Measurements from ENCODE around the gene CYBRD1.
A peak's percentile ranks its signal among the peaks of the same experiment; 100 is the strongest.

Gene CYBRD1, protein sequence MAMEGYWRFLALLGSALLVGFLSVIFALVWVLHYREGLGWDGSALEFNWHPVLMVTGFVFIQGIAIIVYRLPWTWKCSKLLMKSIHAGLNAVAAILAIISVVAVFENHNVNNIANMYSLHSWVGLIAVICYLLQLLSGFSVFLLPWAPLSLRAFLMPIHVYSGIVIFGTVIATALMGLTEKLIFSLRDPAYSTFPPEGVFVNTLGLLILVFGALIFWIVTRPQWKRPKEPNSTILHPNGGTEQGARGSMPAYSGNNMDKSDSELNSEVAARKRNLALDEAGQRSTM

DNA sequence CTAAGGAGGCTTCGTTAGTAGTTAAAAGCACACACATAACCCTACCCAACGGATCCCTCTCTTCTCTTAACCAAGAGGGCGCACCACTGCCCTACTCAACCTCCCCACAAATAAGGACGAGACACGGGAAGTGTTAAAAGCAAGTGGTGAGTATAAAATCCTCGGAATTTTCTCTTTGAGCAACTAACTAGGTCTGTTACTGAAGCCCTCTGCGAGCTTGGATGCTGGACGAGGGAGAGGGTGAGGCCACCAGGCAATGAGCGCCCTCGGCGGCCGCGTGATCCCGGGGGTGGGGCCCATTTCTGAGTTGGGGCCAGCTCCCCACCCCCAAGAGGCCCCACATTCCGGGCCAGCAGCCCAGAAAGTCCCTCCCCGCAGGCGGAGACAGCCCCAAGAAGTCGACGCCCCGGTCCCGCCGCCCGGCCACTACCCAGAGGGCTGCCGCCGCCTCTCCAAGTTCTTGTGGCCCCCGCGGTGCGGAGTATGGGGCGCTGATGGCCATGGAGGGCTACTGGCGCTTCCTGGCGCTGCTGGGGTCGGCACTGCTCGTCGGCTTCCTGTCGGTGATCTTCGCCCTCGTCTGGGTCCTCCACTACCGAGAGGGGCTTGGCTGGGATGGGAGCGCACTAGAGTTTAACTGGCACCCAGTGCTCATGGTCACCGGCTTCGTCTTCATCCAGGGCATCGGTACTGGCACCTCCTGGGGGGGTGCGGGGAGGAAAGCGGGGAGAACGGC, at the start of gene CYBRD1:
TSS of gene CYBRD1 (plus strand) at position 423 of the 736 bp plus-strand sequence. CDS start at position 495, 72 bp downstream.
- no peaks in the 10 kb centered on the region for H3K9me3 Mint-ChIP-seq
- no peak for TF ChIP-seq CTCF (IDR thresholded peaks at IDR 0.05; ENCODE audit: unreplicated experiment in 3 of 3)
- no peaks in the 10 kb centered on the region for H3K36me3 Mint-ChIP-seq (ENCODE audit: low read depth)
- peak within 1 kb of the TSS; percentile 95 to 100 (median 96) for H3K27ac Mint-ChIP-seq
- peaks cover 45% of the 10 kb centered on the region for H3K4me1 Mint-ChIP-seq
- peak within 1 kb of the TSS; percentile 93 to 98 (median 94) for H3K4me3 Mint-ChIP-seq
- H3K27me3 Mint-ChIP-seq (ENCODE audit: low read depth): peaks cover 9% of the 10 kb centered on the region

DNA sequence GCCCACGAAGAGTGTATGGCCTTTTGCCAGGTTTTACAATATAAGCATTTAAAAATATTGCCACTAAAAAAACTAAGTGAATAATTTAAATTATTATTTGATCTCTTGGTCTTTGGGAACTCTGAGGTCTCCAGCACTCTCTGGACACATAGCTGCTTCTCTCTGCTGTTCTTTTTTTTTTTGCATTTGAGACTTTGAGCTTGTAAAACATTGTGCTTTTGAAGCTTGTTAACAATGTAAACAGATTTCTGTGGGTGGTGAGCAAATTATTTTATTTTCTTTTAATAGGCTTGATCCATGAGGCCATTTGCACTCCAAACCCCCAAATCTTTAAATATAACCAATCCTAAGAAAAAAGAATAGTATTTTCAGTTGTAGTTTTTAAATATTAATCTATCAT, 46.3 kb upstream of the CYBRD1 start:
- H3K4me3 Mint-ChIP-seq: no peak overlapping the region
- H3K9me3 Mint-ChIP-seq: no peaks in the 10 kb centered on the region
- no peak for TF ChIP-seq CTCF (IDR thresholded peaks at IDR 0.05; ENCODE audit: unreplicated experiment in 3 of 3)
- H3K4me1 Mint-ChIP-seq: peaks cover 5% of the 10 kb centered on the region
- no peak overlapping the region for H3K27ac Mint-ChIP-seq
- peaks cover 43% of the 10 kb centered on the region for H3K36me3 Mint-ChIP-seq (ENCODE audit: low read depth)
- H3K27me3 Mint-ChIP-seq (ENCODE audit: low read depth): no peaks in the 10 kb centered on the region

DNA sequence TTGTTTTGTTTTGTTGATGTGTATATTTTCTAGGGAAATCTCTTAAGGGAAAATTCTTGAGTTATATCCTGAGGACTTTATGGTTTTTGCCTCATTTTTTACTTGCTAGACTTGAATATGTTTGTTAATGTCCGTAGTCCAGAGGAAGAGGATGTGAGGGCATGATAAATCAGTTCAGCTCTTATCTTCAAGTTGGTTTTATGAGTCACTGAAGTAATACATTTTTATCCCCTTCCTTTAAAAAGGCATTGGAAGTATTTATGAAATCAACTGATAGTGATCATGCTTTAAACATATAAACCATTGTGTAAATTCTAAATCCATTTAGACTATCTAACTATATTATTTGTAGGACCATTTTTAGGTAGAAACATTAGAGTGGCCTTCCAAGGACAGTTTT, 43.9 kb upstream of the CYBRD1 start:
- Mint-ChIP-seq H3K27ac (no peak overlapping the region), H3K4me1 (peaks cover 27% of the 10 kb centered on the region), H3K9me3 (no peaks in the 10 kb centered on the region), H3K27me3 (ENCODE audit: low read depth) (no peaks in the 10 kb centered on the region), H3K36me3 (ENCODE audit: low read depth) (peaks cover 36% of the 10 kb centered on the region), H3K4me3 (no peak overlapping the region)
- no peak for TF ChIP-seq CTCF (IDR thresholded peaks at IDR 0.05; ENCODE audit: unreplicated experiment in 3 of 3)

DNA sequence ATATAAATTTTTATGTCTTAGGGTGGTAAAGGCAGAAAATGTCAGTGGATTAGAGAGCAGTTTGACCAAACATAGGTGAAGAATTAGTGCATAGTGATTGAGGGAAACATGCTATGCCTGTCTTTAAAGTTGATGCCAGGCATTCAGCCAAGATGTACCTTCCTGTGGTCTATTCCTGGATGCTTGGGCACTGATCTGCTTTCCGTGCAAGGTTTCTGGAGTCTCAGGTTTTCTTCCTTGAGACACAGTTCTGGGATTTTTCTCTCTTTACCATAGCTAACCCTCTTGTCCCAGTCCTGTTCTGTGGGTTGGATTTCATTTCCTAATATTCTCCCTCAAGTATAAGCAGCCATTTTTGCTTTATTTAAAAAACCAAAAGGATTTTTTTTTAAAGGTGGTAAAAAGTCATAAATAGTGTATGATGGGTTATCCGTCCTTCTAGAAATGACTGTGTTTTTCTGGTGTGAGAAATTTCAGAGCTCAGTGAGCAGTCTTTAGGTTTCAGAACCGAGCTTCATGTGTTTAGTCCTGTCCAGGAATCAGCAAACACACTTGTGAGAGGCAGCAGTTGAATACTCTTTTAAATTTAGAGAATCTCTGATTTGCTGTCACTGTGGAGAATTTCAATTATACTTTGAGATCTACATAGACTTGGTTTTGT, 43.0 kb upstream of the CYBRD1 start:
- Mint-ChIP-seq H3K4me1 (peaks cover 27% of the 10 kb centered on the region), H3K27me3 (ENCODE audit: low read depth) (no peaks in the 10 kb centered on the region), H3K36me3 (ENCODE audit: low read depth) (peaks cover 31% of the 10 kb centered on the region), H3K4me3 (no peak overlapping the region), H3K9me3 (no peaks in the 10 kb centered on the region), H3K27ac (no peak overlapping the region)
- TF ChIP-seq CTCF (IDR thresholded peaks at IDR 0.05; ENCODE audit: unreplicated experiment in 3 of 3): no peak

- H3K27ac Mint-ChIP-seq: peak overlapping the region; percentile 20 to 53 (median 34)
- peaks cover 28% of the 10 kb centered on the region for H3K36me3 Mint-ChIP-seq (ENCODE audit: low read depth)
- no peaks in the 10 kb centered on the region for H3K27me3 Mint-ChIP-seq (ENCODE audit: low read depth)
- H3K9me3 Mint-ChIP-seq: no peaks in the 10 kb centered on the region
- no peak overlapping the region for H3K4me3 Mint-ChIP-seq
- TF ChIP-seq CTCF (IDR thresholded peaks at IDR 0.05; ENCODE audit: unreplicated experiment in 3 of 3): no peak
- peaks cover 27% of the 10 kb centered on the region for H3K4me1 Mint-ChIP-seq
Observed at GRCh38 chr2:171480908-171481307, 41.4 kb upstream of the CYBRD1 start.

Data from nephron (organoid).